GM06990 (cell line): ENCODE results near the gene TAS2R13.

Source experiments
- DNase-seq: peaks from one replicate; pipeline ENCODE4 v3.0.0-alpha.2; 2011; ENCODE audit not compliant: insufficient read length; ENCODE audit errors: extremely low read depth
- H3K27me3 ChIP-seq: replicated peaks from 2 replicates; pipeline ENCODE4 v1.6.0; 2011; ENCODE audit warnings: low read length; ENCODE audit not compliant: control insufficient read depth, insufficient read depth
- H3K36me3 ChIP-seq: 2 replicates; pipeline ENCODE4 v1.5.1; 2011; ENCODE audit warnings: low read length; ENCODE audit not compliant: control insufficient read depth, insufficient read depth
- H3K4me3 ChIP-seq: replicated peaks from 2 replicates; pipeline ENCODE4 v1.5.1; 2011; ENCODE audit warnings: low read depth, mild to moderate bottlenecking, control low read depth, low read length
- TF ChIP-seq, protein P1 (sequence below): IDR thresholded peaks from 2 replicates; pipeline ENCODE4 v1.5.1; 2011; ENCODE audit warnings: low read length, control low read depth, mild to moderate bottlenecking, inconsistent platforms; ENCODE audit not compliant: insufficient read depth, poor library complexity, severe bottlenecking

Gene TAS2R13

DNA sequence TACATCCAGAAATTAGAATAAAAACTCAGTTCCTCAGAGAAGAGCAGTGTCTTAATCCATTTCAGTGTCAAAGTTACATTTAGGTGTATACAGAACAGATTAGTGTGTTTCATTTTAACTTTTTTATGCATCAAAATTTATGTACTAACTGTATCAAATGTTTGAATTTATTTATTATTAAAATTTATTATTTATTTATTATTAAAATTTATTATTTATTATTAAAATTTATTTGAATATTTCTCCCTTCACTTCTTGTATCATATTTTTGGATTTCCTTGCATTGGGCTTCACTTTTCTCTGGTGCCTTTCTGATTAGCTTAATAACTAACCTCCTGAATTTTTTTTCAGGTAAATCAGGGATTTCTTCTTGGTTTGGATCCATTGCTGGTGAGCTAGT lies 32.0 kb upstream of the TAS2R13 start:
- no peak for DNase-seq
- Histone ChIP-seq H3K4me3 (no peak overlapping the region), H3K27me3 (no peaks in the 10 kb centered on the region), H3K36me3 (no peaks in the 10 kb centered on the region)
- TF ChIP-seq, protein P1, sequence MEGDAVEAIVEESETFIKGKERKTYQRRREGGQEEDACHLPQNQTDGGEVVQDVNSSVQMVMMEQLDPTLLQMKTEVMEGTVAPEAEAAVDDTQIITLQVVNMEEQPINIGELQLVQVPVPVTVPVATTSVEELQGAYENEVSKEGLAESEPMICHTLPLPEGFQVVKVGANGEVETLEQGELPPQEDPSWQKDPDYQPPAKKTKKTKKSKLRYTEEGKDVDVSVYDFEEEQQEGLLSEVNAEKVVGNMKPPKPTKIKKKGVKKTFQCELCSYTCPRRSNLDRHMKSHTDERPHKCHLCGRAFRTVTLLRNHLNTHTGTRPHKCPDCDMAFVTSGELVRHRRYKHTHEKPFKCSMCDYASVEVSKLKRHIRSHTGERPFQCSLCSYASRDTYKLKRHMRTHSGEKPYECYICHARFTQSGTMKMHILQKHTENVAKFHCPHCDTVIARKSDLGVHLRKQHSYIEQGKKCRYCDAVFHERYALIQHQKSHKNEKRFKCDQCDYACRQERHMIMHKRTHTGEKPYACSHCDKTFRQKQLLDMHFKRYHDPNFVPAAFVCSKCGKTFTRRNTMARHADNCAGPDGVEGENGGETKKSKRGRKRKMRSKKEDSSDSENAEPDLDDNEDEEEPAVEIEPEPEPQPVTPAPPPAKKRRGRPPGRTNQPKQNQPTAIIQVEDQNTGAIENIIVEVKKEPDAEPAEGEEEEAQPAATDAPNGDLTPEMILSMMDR, result no peak

DNA sequence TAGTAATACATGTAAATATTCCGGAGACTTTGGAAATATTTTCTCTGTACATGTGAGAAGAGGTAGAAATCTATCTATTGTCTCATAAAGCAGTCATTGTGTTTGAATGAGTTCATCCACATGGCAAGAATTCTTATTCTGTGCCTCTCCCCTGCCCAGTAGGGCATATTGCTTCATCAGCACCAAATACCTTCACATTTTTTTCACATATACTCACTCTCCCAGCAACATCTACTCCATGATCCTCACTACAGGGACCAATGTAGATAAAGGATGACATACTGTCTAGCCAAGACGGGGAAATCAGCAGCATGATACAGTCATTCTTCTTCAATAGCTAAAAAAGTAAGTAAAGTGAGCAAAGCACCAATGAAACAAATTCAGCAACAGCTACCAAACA lies 31.0 kb upstream of the TAS2R13 start:
- Histone ChIP-seq H3K27me3 (no peaks in the 10 kb centered on the region), H3K36me3 (no peaks in the 10 kb centered on the region), H3K4me3 (no peak overlapping the region)
- no peak for DNase-seq
- TF ChIP-seq, protein P1, result no peak

DNA sequence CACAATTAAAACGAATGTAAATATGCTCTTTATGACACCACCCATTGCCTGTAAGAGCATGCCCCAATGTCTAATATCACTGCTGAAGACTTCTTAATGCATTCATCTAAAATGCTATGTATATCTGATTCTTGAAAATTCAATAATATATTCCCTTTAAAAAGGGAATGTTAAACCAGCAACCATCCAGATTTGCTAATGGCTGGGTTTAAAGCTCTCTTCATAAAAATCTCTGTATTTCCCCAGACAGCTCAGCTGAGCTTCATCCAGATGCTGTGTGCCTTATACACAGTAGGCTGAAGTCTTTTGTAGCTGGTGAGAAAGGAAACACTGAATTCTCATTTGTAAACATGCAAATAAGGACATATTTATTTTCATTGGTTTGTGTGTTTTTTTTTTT lies 29.8 kb upstream of the TAS2R13 start, which contains the start of gene TAS2R14:
TAS2R14 (minus strand) TSS at position 101 of the 400 bp plus-strand sequence; CDS start at position 45, 56 bp downstream.
- H3K4me3 ChIP-seq, result no peak within 1 kb of the TSS
- H3K27me3 ChIP-seq, result no peaks in the 10 kb centered on the region
- DNase-seq, result no peak
- TF ChIP-seq, protein P1, result no peak
- no peaks in the 10 kb centered on the region for H3K36me3 ChIP-seq

DNA sequence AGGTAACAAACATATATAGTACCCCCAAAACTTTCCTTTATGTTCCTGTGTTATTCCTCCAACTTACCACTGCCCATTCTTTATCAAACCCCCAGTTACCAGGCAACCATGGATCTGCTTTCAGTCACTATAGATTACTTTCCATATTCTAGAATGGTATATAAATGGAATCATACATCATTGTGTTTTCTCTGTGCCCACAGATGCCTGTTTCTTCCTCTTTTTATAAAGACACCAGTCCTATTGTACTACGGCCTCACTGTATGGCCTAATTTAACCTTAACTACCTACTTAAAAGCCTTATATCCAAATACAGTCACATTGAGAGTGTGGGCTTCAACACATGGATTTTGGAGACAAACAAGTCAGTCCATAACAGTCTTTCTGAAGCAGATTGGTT lies 27.1 kb upstream of the TAS2R13 start:
- Histone ChIP-seq H3K27me3 (no peaks in the 10 kb centered on the region), H3K4me3 (no peak overlapping the region), H3K36me3 (no peaks in the 10 kb centered on the region)
- DNase-seq, result peak; percentile 18
- TF ChIP-seq, protein P1, result no peak

DNA sequence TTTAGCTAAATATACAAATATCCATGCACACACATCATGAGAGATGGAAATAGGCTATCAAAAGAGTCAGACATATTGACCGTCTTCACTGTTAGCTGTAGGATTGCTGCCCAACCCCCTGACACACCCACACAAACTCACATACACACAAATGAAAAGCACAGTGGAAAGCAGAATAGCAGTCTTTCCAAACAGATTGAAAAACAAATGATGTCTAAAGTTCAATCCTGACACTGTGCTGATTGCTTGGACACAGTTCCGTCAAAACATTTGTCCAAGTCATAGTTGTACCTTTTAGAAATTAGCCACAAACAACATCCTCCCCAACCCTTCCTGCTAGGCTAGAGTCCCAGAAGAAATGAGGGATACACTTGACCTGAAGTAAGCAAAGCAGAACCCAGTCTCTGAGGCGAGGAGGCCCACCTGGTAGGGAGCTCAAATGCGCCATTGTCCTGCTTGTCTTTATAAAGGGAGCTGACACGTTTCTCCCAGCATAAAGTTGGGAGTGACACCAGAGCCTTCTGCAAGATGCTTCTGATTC lies 19.5 kb upstream of the TAS2R13 start, which contains the start of gene PRH2:
PRH2 (plus strand) TSS at position 491 of the 541 bp plus-strand sequence; CDS start at position 529, 38 bp downstream.
- H3K36me3 ChIP-seq, result no peaks in the 10 kb centered on the region
- TF ChIP-seq, protein P1, result no peak
- DNase-seq, result no peak
- no peaks in the 10 kb centered on the region for H3K27me3 ChIP-seq
- no peak within 1 kb of the TSS for H3K4me3 ChIP-seq

DNA sequence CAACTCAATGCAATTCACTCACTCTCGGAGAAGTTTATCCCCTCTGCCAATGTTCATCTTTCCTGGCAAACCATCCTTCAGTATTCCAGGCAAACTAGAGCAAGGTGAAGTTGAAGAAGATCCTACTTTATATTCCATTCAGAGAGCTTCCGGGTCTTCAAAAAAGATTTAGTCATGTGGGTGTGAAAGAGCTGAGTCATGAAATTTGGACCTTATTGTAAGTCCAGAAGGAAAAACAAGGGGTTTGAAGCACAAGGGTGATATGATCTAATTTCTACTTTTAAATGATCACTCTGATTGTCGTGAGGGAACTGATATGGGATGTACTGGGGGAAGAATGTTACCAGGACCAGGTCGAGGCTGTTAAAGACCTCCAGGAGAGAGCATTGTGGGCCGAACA lies 16.9 kb upstream of the TAS2R13 start:
- no peaks in the 10 kb centered on the region for H3K36me3 ChIP-seq
- no peak overlapping the region for H3K4me3 ChIP-seq
- no peak for DNase-seq
- no peaks in the 10 kb centered on the region for H3K27me3 ChIP-seq
- TF ChIP-seq, protein P1, result no peak
